Kidney (tissue), 14 donors: ENCODE measurements around the gene CTAG1A. TPM values are rescaled to one million over a fixed set of nuclear protein-coding genes. Genes with fewer than 3 reads are reported as not detected.
"Not testable (repeated sequence)": the region's sequence is repeated elsewhere in the genome, so short reads cannot be mapped to it uniquely, and the experiment has no call there.

Experiments used
- DNase-seq, 5 donors: peaks; one replicate each; pipeline ENCODE4 v3.0.0-alpha.2; 2013 to 2020
- FAIRE-seq: peaks from 2 replicates; lab custom pipeline; 2012; peaks lifted over from hg19 to GRCh38; lab: Jason Lieb, UNC
- H3K27ac ChIP-seq, 2 donors: one replicate each; pipeline ENCODE4 v1.7.0; 2013; ENCODE audit warnings: low read depth in 2 of 2, low read length in 2 of 2, inconsistent platforms in 1 of 2
- H3K27me3 ChIP-seq: one replicate; pipeline ENCODE4 v1.7.1; 2013; ENCODE audit warnings: low read length, inconsistent platforms; ENCODE audit not compliant: control insufficient read depth, insufficient read depth
- H3K36me3 ChIP-seq, 3 donors: one replicate each; pipeline versions ENCODE4 v1.7.0 to v1.7.1; 2013; ENCODE audit warnings: low read length in 3 of 3, control low read depth in 1 of 3, inconsistent platforms in 1 of 3; ENCODE audit not compliant: insufficient read depth in 3 of 3, control insufficient read depth in 2 of 3
- H3K4me1 ChIP-seq, 3 donors: one replicate each; pipeline versions ENCODE4 v1.7.0 to v1.7.1; 2013; ENCODE audit warnings: low read length in 3 of 3, inconsistent platforms in 1 of 3, low read depth in 1 of 3; ENCODE audit not compliant: control insufficient read depth in 2 of 3, insufficient read depth in 2 of 3
- H3K4me3 ChIP-seq, 3 donors: one replicate each; pipeline versions ENCODE4 v1.7.0 to v1.8.1; 2013; ENCODE audit warnings: low read length in 3 of 3, control low read depth in 1 of 3, inconsistent platforms in 1 of 3
- H3K9ac ChIP-seq, 3 donors: one replicate each; pipeline versions ENCODE4 v1.7.0 to v1.7.1; 2013; ENCODE audit warnings: low read length in 3 of 3, control low read depth in 1 of 3, inconsistent platforms in 1 of 3
- H3K9me3 ChIP-seq, 3 donors: one replicate each; pipeline versions ENCODE4 v1.7.0 to v1.7.1; 2013; ENCODE audit warnings: low read length in 3 of 3, control low read depth in 1 of 3, inconsistent platforms in 1 of 3; ENCODE audit not compliant: control insufficient read depth in 2 of 3, insufficient read depth in 1 of 3
- intact Hi-C: fragments of 100-400 bp; cut with DNase I; formaldehyde crosslinking; loops from one replicate; pipeline ENCODE4 v1.11.1; 2022
- polyA plus RNA-seq: library from polyadenylated mRNA; stranded (reverse); fragments of 350-450 nt; fragmentation: Illumina TruSeq; extraction: RNeasy Lipid Tissue Mini Kit (QIAGEN cat#74804); gene quantifications from one replicate; pipeline ENCODE4 v1.2.3, GENCODE V29; 2014; ENCODE audit warnings: low read depth, low replicate concordance; ENCODE audit not compliant: insufficient read depth
- total RNA-seq: library from RNA; stranded (reverse); fragmentation: NEBNext Ultra II Directional; extraction: Animal tissue kit (Norgen Biotek cat#: 25700); gene quantifications from one replicate; pipeline ENCODE4 v1.2.1, GENCODE V29; 2021
- TF ChIP-seq, protein P1 (sequence below): IDR thresholded peaks from 3 replicates; pipeline ENCODE4 v1.5.1; 2012; ENCODE audit warnings: mild to moderate bottlenecking, moderate library complexity, borderline replicate concordance; ENCODE audit not compliant: insufficient read depth; ENCODE audit errors: extremely low read depth
- donor health status: control.
- donor health status: control.
- donor health status: control.
- donor health status: control.
- donor health status: control.
- donor health status: DM: yes; HTN: yes; CAD: no.
- donor health status: Normal renal cell carcinoma (clear cell type).

The CTAG1A gene
- total and polyA plus RNA-seq, 2 donors from 2014 or later = not detected

DNA sequence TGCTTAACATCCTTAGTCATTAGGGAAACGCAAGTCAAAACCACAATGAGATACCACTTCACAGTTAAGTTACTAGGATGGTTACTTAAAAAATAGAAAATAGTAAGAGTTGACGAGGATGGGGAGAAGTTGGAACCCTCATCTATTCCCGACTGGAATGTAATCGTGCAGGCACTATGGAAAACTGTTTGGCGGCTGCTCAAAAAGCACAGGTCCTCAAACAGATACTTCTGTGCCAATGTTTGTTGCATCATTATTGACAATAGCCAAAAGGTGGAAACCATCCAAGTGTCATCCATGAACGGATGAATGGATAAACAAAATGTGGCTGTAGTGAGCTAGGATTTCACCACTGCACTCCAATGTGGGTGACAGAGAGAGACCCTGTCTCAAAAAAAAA, 22.4 kb downstream of the CTAG1A start:
- Histone ChIP-seq H3K4me1 (no peaks in the 10 kb centered on the region), H3K9ac (no peak overlapping the region), H3K27me3 (no peaks in the 10 kb centered on the region), H3K4me3 (no peak overlapping the region), H3K27ac (no peak overlapping the region), H3K9me3 (no peaks in the 10 kb centered on the region), H3K36me3 (no peaks in the 10 kb centered on the region)
- TF ChIP-seq, protein P1, sequence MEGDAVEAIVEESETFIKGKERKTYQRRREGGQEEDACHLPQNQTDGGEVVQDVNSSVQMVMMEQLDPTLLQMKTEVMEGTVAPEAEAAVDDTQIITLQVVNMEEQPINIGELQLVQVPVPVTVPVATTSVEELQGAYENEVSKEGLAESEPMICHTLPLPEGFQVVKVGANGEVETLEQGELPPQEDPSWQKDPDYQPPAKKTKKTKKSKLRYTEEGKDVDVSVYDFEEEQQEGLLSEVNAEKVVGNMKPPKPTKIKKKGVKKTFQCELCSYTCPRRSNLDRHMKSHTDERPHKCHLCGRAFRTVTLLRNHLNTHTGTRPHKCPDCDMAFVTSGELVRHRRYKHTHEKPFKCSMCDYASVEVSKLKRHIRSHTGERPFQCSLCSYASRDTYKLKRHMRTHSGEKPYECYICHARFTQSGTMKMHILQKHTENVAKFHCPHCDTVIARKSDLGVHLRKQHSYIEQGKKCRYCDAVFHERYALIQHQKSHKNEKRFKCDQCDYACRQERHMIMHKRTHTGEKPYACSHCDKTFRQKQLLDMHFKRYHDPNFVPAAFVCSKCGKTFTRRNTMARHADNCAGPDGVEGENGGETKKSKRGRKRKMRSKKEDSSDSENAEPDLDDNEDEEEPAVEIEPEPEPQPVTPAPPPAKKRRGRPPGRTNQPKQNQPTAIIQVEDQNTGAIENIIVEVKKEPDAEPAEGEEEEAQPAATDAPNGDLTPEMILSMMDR = no peak
- FAIRE-seq (no peak), DNase-seq (no peak)
- intact Hi-C loops = no loop called here

DNA sequence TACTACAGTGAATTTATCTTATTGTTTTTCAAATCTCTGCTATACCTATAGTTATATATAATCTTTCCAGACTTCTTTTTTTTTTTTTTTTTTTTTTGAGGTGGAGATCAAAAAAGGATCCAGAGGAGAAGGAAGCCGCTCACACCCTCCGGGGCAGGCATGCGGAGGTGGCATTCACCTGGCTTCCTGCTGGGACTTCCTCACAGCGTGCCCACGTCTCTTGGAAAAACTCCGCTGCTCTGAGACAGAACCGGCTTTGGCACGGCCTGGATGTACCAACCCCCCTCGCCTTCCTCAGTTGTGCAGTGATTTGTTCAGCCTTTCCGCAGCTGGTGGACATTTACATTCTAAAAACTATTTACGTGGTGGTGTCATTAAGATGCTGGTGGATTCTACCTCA, 23.0 kb downstream of the CTAG1A start:
- DNase-seq, H3K36me3 ChIP-seq, H3K4me3 ChIP-seq, H3K9ac ChIP-seq, H3K27me3 ChIP-seq, FAIRE-seq, H3K9me3 ChIP-seq, H3K27ac ChIP-seq, intact Hi-C loops, H3K4me1 ChIP-seq: not testable (repeated sequence)

DNA sequence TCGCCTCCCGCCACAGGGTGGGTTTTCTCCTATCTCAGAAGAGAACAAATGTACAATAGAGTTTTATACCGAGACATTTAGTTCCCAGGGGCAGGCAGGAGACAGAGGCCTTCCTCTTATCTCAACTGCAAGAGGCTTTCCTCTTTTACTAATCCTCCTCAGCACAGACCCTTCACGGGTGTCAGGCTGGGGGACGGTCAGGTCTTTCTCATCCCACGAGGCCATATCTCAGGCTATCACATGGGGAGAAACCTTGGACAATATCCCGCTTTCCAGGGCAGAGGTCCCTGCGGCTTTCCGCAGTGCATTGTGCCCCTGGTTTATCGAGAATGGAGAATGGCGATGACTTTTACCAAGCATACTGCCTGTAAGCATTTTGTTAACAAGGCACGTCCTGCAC, 23.9 kb downstream of the CTAG1A start:
- H3K36me3 ChIP-seq, H3K9me3 ChIP-seq, H3K4me3 ChIP-seq, H3K27me3 ChIP-seq, intact Hi-C loops, FAIRE-seq, DNase-seq, H3K27ac ChIP-seq, H3K4me1 ChIP-seq, H3K9ac ChIP-seq: not testable (repeated sequence)

DNA sequence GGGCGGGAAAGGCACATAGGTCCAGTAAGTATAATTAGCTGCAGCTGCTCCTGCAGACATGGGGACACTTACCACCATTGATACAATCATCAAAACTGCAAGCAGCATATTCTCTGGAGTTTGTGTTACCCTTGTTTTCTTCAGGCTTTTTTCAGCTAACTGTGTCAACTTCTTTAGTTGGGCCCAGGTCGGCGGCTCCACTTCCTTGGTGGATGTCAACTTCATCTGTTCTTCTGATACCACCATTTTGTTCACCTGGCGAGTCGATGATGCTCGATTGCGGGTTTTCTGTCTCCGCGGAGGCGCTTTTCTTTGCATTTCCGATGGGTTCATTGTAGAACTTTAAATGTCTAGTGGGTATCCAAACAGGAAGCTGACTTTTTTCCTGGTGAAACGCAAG, 26.2 kb downstream of the CTAG1A start:
- intact Hi-C loops, DNase-seq, FAIRE-seq: not testable (repeated sequence)

DNA sequence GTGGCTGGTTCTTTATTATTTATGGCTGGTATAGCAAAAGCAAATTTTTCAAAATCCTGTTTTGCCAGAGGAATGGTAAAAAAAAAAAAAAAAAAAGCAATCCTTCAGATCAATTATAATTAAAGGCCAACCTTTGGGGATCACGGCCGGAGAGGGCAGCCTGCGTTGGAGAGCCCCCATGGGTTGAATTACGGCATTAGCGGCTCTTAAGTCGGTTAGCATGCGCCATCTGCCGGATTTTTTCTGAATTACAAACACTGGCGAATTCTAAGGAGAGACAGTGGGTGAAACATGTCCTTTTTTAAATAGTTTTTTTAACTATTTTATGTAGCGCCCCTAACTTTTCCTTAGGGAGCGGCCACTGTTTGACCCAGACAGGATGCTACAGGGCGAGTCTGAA, 28.7 kb downstream of the CTAG1A start:
- H3K9ac ChIP-seq, H3K36me3 ChIP-seq, H3K4me3 ChIP-seq, DNase-seq, H3K27ac ChIP-seq, H3K4me1 ChIP-seq, H3K9me3 ChIP-seq, H3K27me3 ChIP-seq, intact Hi-C loops: not testable (repeated sequence)
- peak; percentile 15 for FAIRE-seq

More for the DNA sequence above, 26.2 kb downstream of the CTAG1A start:
- not testable (repeated sequence) for H3K27me3 ChIP-seq, H3K9me3 ChIP-seq, H3K36me3 ChIP-seq, H3K4me3 ChIP-seq, H3K9ac ChIP-seq, H3K27ac ChIP-seq, H3K4me1 ChIP-seq

DNA sequence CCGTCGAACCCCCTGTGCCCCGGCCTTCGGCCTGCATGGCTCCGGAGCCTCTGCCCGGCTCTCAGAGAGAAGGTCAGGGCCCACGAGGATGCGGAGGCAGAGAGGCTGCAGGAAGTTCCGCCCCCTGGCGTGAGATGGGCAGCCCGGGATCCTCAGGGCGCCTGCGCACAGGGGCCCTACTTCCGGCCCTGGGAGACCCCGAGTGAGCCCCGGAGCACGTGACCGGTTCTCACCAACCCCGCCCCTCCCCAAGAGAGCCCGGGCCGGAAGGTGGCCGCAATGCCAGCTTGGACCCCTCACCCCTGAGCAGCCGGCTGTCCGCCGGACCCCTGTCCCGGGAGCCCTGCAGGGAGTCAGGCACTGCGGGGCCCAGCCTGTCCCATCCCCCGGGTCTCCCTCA, 34.2 kb downstream of the CTAG1A start, which contains the start of gene CTAG1B:
Gene CTAG1B, minus strand, starts transcription at position 101 of the 400 bp plus-strand sequence. Its CDS starts 64 bp downstream, at position 37.
- intact Hi-C loops, H3K4me1 ChIP-seq, H3K36me3 ChIP-seq, H3K4me3 ChIP-seq, DNase-seq, H3K27ac ChIP-seq, H3K27me3 ChIP-seq, H3K9me3 ChIP-seq, H3K9ac ChIP-seq, FAIRE-seq: not testable (repeated sequence)

DNA sequence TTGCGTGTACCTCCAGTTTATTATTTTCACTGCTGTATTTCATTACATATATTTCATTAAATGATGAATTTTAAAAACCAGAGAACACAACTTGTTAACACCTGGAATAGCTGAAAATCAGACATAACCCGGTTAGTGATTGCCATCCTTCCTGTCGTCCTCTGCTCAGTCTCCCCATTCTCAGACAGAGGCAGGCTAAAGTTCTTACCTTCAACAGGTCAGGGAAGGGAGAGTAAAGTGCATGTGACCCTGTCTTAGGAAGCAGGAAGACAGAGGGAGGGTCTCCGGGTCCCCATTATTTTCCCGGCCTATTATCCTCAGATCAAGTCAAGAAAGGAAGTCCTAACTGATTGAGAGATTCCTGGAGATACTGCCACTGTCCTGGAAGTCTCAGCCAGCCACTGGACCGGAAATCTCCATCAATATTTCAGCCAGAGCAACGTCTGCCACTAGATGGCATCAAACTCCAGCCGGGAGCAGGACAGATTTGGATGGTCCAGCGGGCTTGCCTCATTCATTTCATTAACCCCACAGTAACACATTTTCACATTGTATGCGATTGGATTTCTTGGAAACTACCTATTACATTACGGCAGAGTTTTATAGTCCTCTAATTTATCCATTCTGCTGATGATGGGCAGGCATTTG, 36.0 kb downstream of the CTAG1A start:
- FAIRE-seq = peak; percentile 79
- H3K9ac ChIP-seq, H3K27ac ChIP-seq, H3K4me1 ChIP-seq, H3K9me3 ChIP-seq, DNase-seq, H3K4me3 ChIP-seq, H3K27me3 ChIP-seq, intact Hi-C loops, H3K36me3 ChIP-seq: not testable (repeated sequence)

DNA sequence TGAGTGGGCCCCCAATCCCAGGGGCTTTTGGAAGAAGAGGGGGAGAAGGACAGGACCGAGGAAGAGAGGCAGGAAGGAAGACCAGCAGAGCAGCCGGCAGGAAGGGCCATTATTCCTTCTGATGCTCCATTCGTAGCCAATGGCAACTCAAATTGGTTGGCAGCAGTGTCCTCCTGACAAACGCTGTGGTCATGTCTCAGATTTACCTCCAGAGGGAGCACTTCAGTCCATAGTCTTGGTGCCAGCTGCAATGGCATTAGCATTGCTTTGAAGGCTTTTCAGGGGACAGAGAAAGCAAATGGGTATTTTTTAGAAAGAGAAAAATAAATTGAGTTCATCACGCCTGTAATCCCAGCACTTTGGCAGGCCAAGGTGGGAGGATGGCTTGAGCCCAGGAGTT, 44.0 kb downstream of the CTAG1A start:
- H3K36me3 ChIP-seq, H3K27ac ChIP-seq, H3K9me3 ChIP-seq, intact Hi-C loops, H3K4me1 ChIP-seq, H3K4me3 ChIP-seq, H3K27me3 ChIP-seq, H3K9ac ChIP-seq, DNase-seq, FAIRE-seq: not testable (repeated sequence)
